ENCODE measurements around the gene MATN3.
A peak's percentile ranks its signal among the peaks of the same experiment; 100 is the strongest.

MATN3 gene

DNA sequence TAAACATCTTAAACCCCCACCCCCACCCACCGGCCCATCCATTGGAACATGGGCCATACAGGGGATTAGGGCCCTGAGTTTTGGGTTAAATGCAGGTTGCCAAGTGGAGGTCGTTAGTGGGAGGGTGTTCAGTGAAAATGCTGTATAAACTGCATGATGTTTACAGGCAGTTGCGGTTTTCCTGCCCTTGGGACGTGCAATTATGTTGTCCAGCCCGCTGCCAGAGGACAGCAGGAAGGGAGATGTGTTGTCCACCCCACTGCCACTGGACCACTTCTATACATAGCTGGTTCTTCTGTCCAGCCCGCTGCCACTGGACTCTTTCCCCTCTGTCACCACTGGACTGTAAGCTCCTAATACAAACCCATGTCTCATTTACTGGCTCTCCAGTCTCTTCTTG, 41.7 kb upstream of the MATN3 start:
- no peak for DNase-seq
- Histone ChIP-seq H3K27ac (ENCODE audit: insufficient read depth in 1 of 2, low read depth in 1 of 2, low read length in 2 of 2, poor library complexity in 1 of 2, severe bottlenecking in 2 of 2) (no peak overlapping the region), H3K9me3 (ENCODE audit: control extremely low read depth in 1 of 5, control insufficient read depth in 4 of 5, insufficient read depth in 2 of 5, low read depth in 1 of 5, low read length in 4 of 5) (no peaks in the 10 kb centered on the region), H3K4me3 (ENCODE audit: control insufficient read depth in 1 of 7, extremely low read depth in 1 of 7, insufficient read depth in 4 of 7, low read depth in 2 of 7, low read length in 6 of 7) (no peak overlapping the region), H3K4me1 (ENCODE audit: control extremely low read depth in 1 of 4, control insufficient read depth in 4 of 4, insufficient read depth in 4 of 4, low read length in 3 of 4) (peaks cover 11 to 23% (median 17%) of the 10 kb centered on the region in 4 experiments), H3K36me3 (ENCODE audit: control insufficient read depth in 4 of 4, insufficient read depth in 4 of 4, low read length in 3 of 4) (no peaks in the 10 kb centered on the region), H3K27me3 (replicated peaks in 2 of 5; ENCODE audit: control insufficient read depth in 4 of 5, insufficient read depth in 5 of 5, low read length in 4 of 5) (peaks cover 0 to 4% (median 2%) of the 10 kb centered on the region in 5 experiments)
- POLR2A ChIA-PET: no interaction called here
- 100% methylated on average over 4 of the region's 6 CpGs for WGBS (ENCODE audit: insufficient coverage)
- CTCF ChIA-PET: interaction anchor here (0.8 to 3.2 kb wide), 3 partner anchors 8 to 39 kb away, joined by 3 to 11 read pairs (median 4); no protein-coding TSS in a partner anchor

DNA sequence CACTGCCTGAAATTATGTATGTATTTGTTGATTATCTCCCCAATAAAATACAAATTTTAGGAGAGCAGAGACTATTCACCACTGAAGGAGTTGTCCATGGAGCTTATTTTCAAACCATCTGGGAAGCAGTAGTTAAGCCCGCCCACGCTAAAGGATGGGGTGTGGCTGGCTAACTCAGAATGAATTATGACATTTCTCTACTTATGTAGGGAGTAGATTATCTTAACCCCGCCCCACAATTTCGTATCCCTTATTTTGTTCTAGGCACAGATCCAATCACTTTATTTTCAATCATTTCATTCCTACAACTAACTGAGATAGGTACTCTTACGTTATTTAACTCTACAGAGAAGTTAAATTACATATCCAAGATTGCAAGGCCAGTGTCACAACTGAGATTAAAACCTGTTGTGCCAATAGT, 40.4 kb upstream of the MATN3 start:
- H3K9me3 ChIP-seq (ENCODE audit: control extremely low read depth in 1 of 5, control insufficient read depth in 4 of 5, insufficient read depth in 2 of 5, low read depth in 1 of 5, low read length in 4 of 5): no peaks in the 10 kb centered on the region
- H3K27ac ChIP-seq (ENCODE audit: insufficient read depth in 1 of 2, low read depth in 1 of 2, low read length in 2 of 2, poor library complexity in 1 of 2, severe bottlenecking in 2 of 2): peak overlapping the region in 1 of 2 experiments; percentile 97
- H3K27me3 ChIP-seq (replicated peaks in 2 of 5; ENCODE audit: control insufficient read depth in 4 of 5, insufficient read depth in 5 of 5, low read length in 4 of 5): peaks cover 0 to 4% (median 2%) of the 10 kb centered on the region in 5 experiments
- DNase-seq: peak in 2 of 3 donors; percentile 47 to 64
- no peaks in the 10 kb centered on the region for H3K36me3 ChIP-seq (ENCODE audit: control insufficient read depth in 4 of 4, insufficient read depth in 4 of 4, low read length in 3 of 4)
- peak overlapping the region in 5 of 7 experiments; percentile 78 to 100 (median 90) for H3K4me3 ChIP-seq (ENCODE audit: control insufficient read depth in 1 of 7, extremely low read depth in 1 of 7, insufficient read depth in 4 of 7, low read depth in 2 of 7, low read length in 6 of 7)
- peaks cover 18 to 36% (median 29%) of the 10 kb centered on the region in 4 experiments for H3K4me1 ChIP-seq (ENCODE audit: control extremely low read depth in 1 of 4, control insufficient read depth in 4 of 4, insufficient read depth in 4 of 4, low read length in 3 of 4)
- ChIA-PET CTCF (interaction anchor here (1.3 to 3.2 kb wide), 3 partner anchors 8 to 38 kb away, joined by 3 to 11 read pairs (median 4); no protein-coding TSS in a partner anchor), POLR2A (no interaction called here)
- WGBS (ENCODE audit: insufficient coverage): 37% methylated on average over 3 of the region's 5 CpGs

DNA sequence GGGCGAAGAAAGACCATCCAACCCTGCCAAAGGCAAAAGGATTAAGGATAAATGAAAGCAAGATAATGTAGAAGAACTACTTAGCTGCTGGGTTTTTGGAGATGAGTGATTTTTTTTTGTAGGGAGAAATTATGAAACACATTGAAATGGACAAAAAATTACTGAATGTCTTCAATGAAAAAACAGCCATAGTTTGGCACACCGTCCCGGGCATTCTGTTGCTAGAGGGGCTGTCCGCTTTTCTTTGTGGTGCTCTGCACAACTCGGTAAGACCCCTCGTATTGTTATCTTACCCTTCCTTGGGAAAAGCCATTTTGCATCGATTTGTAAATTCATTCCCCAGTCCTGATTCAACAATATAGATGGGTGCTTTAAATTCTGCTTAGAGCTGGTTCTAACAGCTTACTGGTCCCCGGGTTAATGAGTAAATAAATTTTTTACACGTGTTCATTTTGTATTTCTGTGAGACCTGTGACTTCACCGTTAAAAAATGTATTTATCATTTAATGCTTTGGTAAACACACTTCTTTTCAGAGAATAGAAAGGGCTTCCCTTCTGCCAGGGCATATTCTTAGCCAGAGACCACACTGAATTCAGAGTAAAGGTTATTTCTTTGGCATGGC, 39.9 kb upstream of the MATN3 start:
- H3K9me3 ChIP-seq (ENCODE audit: control extremely low read depth in 1 of 5, control insufficient read depth in 4 of 5, insufficient read depth in 2 of 5, low read depth in 1 of 5, low read length in 4 of 5): no peaks in the 10 kb centered on the region
- H3K27ac ChIP-seq (ENCODE audit: insufficient read depth in 1 of 2, low read depth in 1 of 2, low read length in 2 of 2, poor library complexity in 1 of 2, severe bottlenecking in 2 of 2): peak overlapping the region; percentile 97
- DNase-seq: no peak
- H3K4me1 ChIP-seq (ENCODE audit: control extremely low read depth in 1 of 4, control insufficient read depth in 4 of 4, insufficient read depth in 4 of 4, low read length in 3 of 4): peaks cover 18 to 40% (median 33%) of the 10 kb centered on the region in 4 experiments
- POLR2A ChIA-PET: interaction anchor here (0.7 kb wide), 1 partner anchor 599 kb away, joined by 4 read pairs; no protein-coding TSS in a partner anchor
- peaks cover 0 to 4% (median 2%) of the 10 kb centered on the region in 5 experiments for H3K27me3 ChIP-seq (replicated peaks in 2 of 5; ENCODE audit: control insufficient read depth in 4 of 5, insufficient read depth in 5 of 5, low read length in 4 of 5)
- H3K36me3 ChIP-seq (ENCODE audit: control insufficient read depth in 4 of 4, insufficient read depth in 4 of 4, low read length in 3 of 4): no peaks in the 10 kb centered on the region
- CTCF ChIA-PET: interaction anchor here (0.6 to 4.9 kb wide), 5 partner anchors 8 to 37 kb away, joined by 3 to 28 read pairs (median 4); no protein-coding TSS in a partner anchor
- H3K4me3 ChIP-seq (ENCODE audit: control insufficient read depth in 1 of 7, extremely low read depth in 1 of 7, insufficient read depth in 4 of 7, low read depth in 2 of 7, low read length in 6 of 7): peak overlapping the region; percentile 78 to 100 (median 90)
- WGBS (ENCODE audit: insufficient coverage): 5% methylated on average over 3 of the region's 10 CpGs

DNA sequence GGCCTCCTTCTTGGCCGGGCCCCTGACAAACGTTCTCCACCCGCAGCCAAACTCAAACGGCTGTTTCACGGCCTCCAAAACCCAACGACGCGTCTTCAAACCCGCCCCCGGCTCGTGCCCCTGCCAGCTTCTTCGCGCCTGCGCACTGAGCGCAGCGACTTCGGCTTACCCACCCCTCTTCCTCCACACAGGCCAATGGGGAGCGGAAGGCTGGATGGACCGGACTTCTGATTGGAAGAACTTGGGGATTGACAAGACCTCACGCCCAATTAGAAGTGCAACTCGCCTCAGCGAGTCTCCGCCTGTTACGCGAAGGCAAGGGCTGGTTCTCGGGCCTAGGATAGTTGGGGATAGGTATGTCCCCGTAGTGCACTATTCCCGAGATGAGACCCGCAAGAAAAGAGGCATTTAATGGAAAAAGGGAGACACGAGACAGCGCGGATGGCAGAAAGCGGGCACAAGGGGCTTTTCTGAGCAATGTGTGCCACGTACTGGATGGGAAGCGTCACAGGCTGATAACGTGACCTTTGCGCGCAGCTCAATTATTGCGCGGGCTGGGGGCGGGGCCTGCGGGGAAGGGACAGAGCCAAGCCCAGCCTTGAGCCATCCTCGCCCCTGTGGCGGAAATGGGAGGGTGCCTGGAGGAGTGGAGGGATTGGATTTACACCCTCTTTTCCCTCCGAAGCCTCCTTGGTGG, 39.2 kb upstream of the MATN3 start, which contains the start of gene LAPTM4A:
Gene LAPTM4A (minus strand): TSS at position 97 of the 697 bp plus-strand sequence. CDS start 108 bp downstream, outside the sequence.
- ChIA-PET CTCF (interaction anchor here (0.6 to 4.9 kb wide), 6 partner anchors 9 to 37 kb away, joined by 3 to 28 read pairs (median 3); no protein-coding TSS in a partner anchor), POLR2A (interaction anchor here (0.7 to 1.4 kb wide), 2 partner anchors 18 to 600 kb away, joined by 4 to 7 read pairs; no protein-coding TSS in a partner anchor)
- Histone ChIP-seq H3K4me3 (ENCODE audit: control insufficient read depth in 1 of 7, extremely low read depth in 1 of 7, insufficient read depth in 4 of 7, low read depth in 2 of 7, low read length in 6 of 7) (peak within 1 kb of the TSS; percentile 78 to 100 (median 90)), H3K36me3 (ENCODE audit: control insufficient read depth in 4 of 4, insufficient read depth in 4 of 4, low read length in 3 of 4) (no peaks in the 10 kb centered on the region), H3K4me1 (ENCODE audit: control extremely low read depth in 1 of 4, control insufficient read depth in 4 of 4, insufficient read depth in 4 of 4, low read length in 3 of 4) (peaks cover 18 to 40% (median 33%) of the 10 kb centered on the region in 4 experiments), H3K27ac (ENCODE audit: insufficient read depth in 1 of 2, low read depth in 1 of 2, low read length in 2 of 2, poor library complexity in 1 of 2, severe bottlenecking in 2 of 2) (peak within 1 kb of the TSS; percentile 97), H3K27me3 (replicated peaks in 2 of 5; ENCODE audit: control insufficient read depth in 4 of 5, insufficient read depth in 5 of 5, low read length in 4 of 5) (peaks cover 0 to 4% (median 2%) of the 10 kb centered on the region in 5 experiments), H3K9me3 (ENCODE audit: control extremely low read depth in 1 of 5, control insufficient read depth in 4 of 5, insufficient read depth in 2 of 5, low read depth in 1 of 5, low read length in 4 of 5) (no peaks in the 10 kb centered on the region)
- peak; percentile 100 for DNase-seq
- WGBS (ENCODE audit: insufficient coverage): 0% methylated on average over 38 of the region's 45 CpGs

DNA sequence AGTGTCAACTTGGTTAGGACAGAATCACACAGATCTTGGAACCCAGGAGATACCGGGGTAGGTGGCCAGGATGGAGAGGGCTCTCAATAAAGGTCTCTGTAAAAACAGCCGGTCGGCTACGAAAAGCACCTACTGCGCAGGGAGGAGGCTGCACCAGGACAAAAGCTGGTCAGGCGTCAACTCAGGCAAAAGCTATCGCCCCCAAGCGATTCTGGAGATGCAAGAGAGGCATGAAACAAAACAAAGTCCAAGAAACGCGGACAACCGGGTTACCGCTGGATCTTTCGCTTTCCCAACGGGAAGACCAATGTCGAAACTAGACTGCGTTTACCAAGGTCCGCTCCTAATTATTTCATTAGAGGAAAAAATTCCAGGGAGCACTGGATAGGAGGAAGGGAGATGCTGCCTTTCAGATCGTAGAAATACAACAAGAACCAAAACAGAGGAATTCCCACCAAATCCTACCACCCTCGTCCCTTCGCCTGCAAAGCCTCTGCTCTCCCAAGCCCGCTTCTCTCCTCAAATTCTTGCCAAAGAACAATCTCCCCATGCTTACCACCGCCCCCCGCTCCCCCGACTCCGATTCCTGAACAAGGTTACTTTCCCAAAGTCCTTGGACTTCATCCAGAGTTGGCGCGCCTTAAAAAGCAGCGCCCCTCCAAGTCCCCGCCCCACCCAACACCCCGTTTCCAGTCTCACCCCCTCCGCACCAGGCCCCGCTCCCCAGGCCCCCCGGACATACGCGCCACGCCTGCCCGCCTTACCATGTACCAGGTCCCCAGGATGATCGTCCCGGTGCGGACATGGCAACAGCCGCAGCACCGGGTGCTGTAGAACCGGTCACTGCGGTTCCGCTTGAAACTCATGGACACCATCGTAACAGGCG, 38.4 kb upstream of the MATN3 start:
- Histone ChIP-seq H3K4me3 (ENCODE audit: control insufficient read depth in 1 of 7, extremely low read depth in 1 of 7, insufficient read depth in 4 of 7, low read depth in 2 of 7, low read length in 6 of 7) (peak overlapping the region; percentile 78 to 100 (median 90)), H3K27me3 (replicated peaks in 2 of 5; ENCODE audit: control insufficient read depth in 4 of 5, insufficient read depth in 5 of 5, low read length in 4 of 5) (peaks cover 0 to 4% (median 0%) of the 10 kb centered on the region in 5 experiments), H3K4me1 (ENCODE audit: control extremely low read depth in 1 of 4, control insufficient read depth in 4 of 4, insufficient read depth in 4 of 4, low read length in 3 of 4) (peaks cover 18 to 42% (median 33%) of the 10 kb centered on the region in 4 experiments), H3K9me3 (ENCODE audit: control extremely low read depth in 1 of 5, control insufficient read depth in 4 of 5, insufficient read depth in 2 of 5, low read depth in 1 of 5, low read length in 4 of 5) (no peaks in the 10 kb centered on the region), H3K36me3 (ENCODE audit: control insufficient read depth in 4 of 4, insufficient read depth in 4 of 4, low read length in 3 of 4) (peaks cover 0 to 3% (median 1%) of the 10 kb centered on the region in 4 experiments), H3K27ac (ENCODE audit: insufficient read depth in 1 of 2, low read depth in 1 of 2, low read length in 2 of 2, poor library complexity in 1 of 2, severe bottlenecking in 2 of 2) (peak overlapping the region; percentile 97)
- POLR2A ChIA-PET: interaction anchor here (0.7 to 1.4 kb wide), 3 partner anchors 15 to 35 kb away, joined by 3 to 7 read pairs (median 3); no protein-coding TSS in a partner anchor
- WGBS (ENCODE audit: insufficient coverage): under 1% methylated on average over 40 of the region's 47 CpGs
- CTCF ChIA-PET: interaction anchor here (0.9 to 4.9 kb wide), 3 partner anchors 15 to 36 kb away, joined by 3 to 28 read pairs (median 3); no protein-coding TSS in a partner anchor
- DNase-seq: no peak

GRCh38 chr2:20050104-20050645, 37.7 kb upstream of the MATN3 start:
- Histone ChIP-seq H3K4me1 (ENCODE audit: control extremely low read depth in 1 of 4, control insufficient read depth in 4 of 4, insufficient read depth in 4 of 4, low read length in 3 of 4) (peaks cover 18 to 42% (median 33%) of the 10 kb centered on the region in 4 experiments), H3K9me3 (ENCODE audit: control extremely low read depth in 1 of 5, control insufficient read depth in 4 of 5, insufficient read depth in 2 of 5, low read depth in 1 of 5, low read length in 4 of 5) (no peaks in the 10 kb centered on the region), H3K27me3 (replicated peaks in 2 of 5; ENCODE audit: control insufficient read depth in 4 of 5, insufficient read depth in 5 of 5, low read length in 4 of 5) (no peaks in the 10 kb centered on the region), H3K36me3 (ENCODE audit: control insufficient read depth in 4 of 4, insufficient read depth in 4 of 4, low read length in 3 of 4) (peaks cover 0 to 4% (median 3%) of the 10 kb centered on the region in 4 experiments), H3K27ac (ENCODE audit: insufficient read depth in 1 of 2, low read depth in 1 of 2, low read length in 2 of 2, poor library complexity in 1 of 2, severe bottlenecking in 2 of 2) (peak overlapping the region; percentile 97), H3K4me3 (ENCODE audit: control insufficient read depth in 1 of 7, extremely low read depth in 1 of 7, insufficient read depth in 4 of 7, low read depth in 2 of 7, low read length in 6 of 7) (peak overlapping the region; percentile 78 to 100 (median 90))
- DNase-seq: peak; percentile 94 to 98 (median 97)
- ChIA-PET CTCF (interaction anchor here (0.9 to 4.9 kb wide), 4 partner anchors 11 to 79 kb away, joined by 3 to 28 read pairs (median 3); no protein-coding TSS in a partner anchor), POLR2A (interaction anchor here (0.7 to 1.1 kb wide), 2 partner anchors 15 to 34 kb away, joined by 3 read pairs; no protein-coding TSS in a partner anchor)
- no CpG with 5 or more reads among the region's 10 CpGs for WGBS (ENCODE audit: insufficient coverage)
